NK-92 (cell line): ENCODE measurements around the gene FEV.
A peak's percentile ranks its signal among the peaks of the same experiment; 100 is the strongest.

Source experiments
- DNase-seq: peaks from one replicate; lab custom pipeline; 2025; ENCODE audit not compliant: unreplicated experiment; lab: John Stamatoyannopoulos, UW

Gene FEV

GRCh38 chr2:218979846-218980734 is 4.9 kb downstream of the FEV start:
- peak; percentile 5 for DNase-seq

DNA sequence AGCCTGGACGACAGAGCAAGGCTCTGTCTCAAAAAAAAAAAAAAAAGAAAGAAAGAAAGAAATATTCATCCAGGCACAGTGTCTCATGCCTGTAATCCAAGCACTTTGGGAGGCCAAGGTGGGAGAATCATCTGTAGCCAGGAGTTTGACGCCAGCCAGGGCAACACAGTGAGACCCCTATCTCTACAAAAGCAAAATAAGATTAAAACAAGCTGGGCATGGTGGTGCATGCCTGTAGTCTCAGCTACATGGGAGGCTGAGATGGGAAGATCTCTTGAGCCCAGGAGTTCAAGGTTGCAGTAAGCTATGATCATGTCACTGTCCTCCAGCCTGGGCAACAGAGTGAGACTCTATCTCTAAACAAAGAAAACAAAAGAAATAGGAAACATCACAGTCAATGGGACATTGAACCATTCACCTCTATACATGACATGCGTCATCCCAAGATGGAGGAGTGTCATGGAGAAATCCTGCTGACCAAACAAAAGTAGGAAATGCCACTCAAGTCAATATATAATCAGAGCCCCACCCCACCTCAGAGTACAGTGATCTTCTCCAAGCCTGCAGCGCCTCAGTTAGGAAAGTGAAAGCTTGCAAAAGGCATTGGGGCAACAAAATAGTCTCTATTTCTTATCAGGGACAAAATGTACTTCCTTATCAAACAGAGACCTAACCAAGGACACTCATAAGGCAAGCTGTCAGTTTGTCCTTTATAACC is 9.8 kb downstream of the FEV start:
- no peak for DNase-seq

DNA sequence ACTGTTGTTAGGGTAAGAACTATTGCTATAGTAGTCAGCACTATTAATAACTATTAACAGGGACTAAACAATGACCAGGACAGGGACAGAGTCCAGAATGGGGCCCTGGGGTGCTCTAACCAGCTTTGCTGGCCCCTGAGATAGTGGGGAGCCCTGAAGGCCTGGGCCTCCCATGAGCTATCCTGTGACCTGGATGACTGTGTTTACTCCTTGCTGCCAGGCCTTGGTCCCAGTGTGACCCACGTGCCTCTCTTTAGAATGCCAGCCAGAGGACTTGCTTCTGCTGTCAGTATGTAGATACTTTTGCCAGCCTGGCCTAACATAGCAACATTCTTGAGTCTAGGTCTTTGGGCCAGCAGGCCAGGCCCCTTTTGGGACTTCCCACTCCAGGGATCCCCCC is 14.1 kb downstream of the FEV start:
- no peak for DNase-seq

DNA sequence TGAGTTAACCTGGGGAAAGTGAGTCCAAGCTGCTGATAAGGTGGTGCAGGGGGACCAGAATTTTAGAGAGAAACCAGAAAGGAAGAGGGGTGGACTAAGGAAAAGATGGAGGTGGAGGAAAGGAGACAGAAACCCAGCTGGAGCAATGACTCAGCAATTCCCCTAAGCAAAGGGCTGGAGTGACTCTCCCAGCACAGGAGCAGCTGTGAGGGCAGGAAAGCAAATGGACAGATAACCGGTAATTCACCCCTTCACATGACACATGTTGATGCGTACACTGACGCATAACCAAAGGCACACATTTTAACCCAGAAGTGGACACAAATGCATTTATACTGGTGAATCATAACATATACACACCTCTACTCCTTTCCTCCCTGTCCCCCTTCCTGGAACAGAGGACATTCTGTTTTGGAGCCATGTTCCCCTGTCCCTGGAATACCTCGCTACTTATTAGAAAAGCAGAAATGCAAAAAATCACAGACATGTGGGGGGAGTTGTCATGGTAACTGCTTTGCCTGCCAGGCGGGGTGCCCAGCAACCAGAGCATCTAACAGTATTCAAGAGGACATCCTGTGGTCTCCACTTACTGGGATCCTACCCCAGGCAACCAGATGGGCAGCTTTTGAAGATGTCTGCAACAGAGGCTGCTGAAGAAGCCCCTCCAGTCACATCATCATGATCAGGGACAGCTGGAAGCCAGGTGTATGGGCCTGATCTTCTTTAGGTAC is 20.8 kb downstream of the FEV start:
- no peak for DNase-seq

GRCh38 chr2:218963601-218964000 is 21.4 kb downstream of the FEV start:
- DNase-seq, result no peak

DNA sequence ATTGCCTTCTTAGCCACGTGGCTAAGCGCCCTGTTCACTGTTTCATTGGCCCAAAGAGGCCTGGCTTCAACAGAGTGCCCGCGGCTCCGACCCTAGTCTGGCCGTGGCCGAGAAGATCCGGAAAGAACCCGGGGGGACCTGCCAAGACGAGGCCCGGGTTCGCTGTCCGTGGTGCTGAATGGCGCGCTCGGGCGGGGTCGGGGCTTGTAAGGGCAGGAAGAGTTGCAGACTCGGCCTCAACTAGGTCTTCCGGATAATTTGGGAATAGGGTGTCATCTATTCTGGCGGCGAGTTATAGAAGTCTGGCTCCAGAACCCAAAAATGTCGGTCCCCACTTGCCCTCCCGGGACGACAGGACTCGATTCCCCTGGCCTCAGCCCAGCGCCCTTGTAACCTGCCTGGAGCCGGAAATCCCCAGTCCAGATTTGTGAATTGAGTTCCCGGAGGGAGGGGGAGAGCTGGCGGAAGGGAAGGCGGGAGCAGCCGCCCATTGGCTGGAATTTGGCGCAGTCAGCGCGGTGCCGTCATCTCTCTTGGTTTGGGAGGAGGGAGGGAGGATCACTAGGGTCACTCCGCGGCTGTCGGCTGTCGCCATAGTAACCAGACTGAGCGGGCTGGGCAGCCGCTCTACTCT is 22.0 kb downstream of the FEV start:
- DNase-seq, result no peak

DNA sequence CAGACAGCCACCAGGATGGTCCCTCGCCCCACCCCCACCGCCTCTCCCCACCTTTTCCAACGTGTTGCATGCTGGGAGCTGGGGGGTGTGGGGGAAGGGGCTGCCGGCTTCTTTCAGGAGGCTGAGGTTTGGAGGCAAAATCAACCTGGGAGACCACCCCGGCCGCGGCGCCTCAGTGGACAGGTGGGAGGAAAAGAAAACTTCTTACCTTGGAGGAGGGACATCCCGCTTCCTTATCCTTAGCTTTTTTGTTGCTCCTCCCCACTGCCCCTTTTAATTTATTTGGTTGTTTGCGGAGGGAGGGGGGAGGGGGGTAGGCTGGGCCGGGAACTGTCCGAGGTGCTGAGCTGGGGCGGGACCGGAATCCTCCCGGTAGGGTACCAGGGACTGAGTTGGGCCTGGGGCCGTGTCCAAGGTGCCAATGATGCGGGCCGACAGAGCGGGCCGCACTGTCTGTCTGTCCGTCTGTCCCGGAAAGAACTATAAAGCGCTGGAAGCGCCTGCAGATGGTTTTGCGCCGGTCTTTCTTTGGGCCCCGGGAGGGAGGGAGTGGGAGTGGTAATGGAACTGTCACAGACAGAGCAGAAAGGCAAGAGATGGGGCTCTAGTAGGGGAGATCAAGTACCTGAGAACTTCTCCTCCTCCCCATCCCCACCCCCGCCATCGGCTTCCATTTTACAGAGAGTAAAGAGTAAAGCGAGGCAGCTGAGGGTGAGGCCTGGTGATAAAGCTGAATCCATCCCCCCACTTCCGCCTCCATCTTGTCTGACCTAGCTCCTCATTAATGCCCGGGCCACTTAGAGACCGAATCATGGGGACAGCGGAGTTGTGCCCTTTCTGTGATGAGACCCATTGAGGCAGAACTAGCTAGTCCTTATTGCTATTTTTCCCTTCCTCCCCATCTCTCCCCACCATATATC is 23.1 kb downstream of the FEV start:
- DNase-seq, result no peak

GRCh38 chr2:218961229-218961628 is 23.8 kb downstream of the FEV start:
- DNase-seq, result no peak

DNA sequence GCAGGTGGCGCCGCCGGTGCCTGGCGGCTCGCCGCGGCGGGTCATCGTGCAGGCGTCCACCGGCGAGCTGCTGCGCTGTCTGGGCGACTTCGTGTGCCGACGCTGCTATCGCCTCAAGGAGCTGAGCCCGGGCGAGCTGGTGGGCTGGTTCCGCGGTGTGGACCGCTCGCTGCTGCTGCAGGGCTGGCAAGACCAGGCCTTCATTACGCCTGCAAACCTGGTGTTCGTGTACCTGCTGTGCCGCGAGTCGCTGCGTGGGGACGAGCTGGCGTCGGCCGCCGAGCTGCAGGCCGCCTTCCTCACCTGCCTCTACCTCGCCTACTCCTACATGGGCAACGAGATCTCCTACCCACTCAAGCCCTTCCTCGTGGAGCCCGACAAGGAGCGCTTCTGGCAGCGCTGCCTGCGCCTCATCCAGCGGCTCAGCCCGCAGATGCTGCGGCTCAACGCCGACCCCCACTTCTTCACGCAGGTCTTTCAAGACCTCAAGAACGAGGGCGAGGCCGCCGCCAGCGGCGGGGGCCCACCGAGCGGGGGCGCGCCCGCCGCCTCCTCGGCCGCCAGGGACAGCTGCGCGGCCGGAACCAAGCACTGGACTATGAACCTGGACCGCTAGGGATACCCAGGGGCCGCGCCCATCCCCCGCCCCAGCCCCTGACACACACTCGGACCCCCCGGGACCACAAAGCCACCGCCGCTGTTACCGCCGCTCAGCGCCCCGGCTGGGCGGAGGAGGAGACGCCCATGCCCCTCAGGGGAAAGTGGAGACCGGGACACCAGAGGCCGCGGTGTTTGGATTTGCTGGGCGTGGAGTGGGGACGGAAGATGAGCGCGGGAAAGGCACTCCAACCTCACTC is 24.4 kb downstream of the FEV start:
- DNase-seq, result no peak

DNA sequence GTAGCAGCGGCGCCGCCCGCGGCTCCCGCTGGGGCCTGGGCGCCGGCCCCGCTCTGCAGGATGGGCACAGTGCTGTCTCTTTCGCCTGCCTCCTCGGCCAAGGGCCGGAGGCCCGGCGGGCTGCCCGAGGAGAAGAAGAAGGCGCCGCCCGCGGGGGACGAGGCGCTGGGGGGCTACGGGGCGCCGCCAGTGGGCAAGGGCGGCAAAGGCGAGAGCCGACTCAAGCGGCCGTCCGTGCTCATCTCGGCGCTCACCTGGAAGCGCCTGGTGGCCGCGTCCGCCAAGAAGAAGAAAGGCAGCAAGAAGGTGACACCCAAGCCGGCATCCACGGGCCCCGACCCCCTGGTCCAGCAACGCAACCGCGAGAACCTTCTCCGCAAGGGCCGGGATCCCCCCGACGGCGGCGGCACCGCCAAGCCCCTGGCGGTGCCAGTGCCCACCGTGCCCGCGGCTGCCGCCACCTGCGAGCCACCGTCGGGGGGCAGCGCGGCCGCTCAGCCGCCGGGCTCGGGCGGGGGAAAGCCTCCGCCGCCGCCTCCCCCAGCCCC is 25.1 kb downstream of the FEV start:
- DNase-seq, result no peak

DNA sequence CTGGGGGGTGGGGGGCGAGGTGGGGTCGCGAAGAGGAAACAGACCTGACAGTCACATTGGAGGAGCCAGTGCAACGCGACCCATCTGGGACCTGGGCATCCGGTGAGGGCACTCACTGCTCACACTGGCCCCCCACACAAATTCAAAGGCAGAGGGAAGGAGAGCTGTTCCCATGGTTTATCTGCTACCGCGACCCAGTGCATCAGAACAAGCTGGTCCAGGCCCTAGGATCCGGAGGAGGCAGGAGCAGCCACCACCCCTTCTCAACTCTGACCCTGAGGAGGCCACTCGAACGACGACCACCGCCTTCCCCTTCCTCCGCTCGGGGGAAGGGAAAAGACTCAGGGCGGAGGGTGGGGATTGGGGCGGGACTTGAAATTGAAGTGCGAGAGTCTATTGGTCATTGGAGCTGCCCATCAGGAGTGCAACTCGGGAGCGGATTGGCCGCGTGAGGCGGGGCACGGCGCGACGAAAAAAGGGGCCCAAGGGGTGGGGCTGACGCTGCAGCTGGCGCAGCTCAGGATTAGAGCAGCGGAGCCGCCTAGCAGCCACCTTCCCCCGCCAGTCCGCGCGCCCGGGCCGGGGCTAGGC is 25.7 kb downstream of the FEV start, which contains the start of gene CDK5R2:
Gene CDK5R2, plus strand, starts transcription at position 526 of the 591 bp plus-strand sequence. CDS start 155 bp downstream, outside the sequence.
- no peak for DNase-seq

GRCh38 chr2:218958276-218958675 is 26.7 kb downstream of the FEV start:
- no peak for DNase-seq

- DNase-seq, result no peak
Observed at GRCh38 chr2:218957671-218958070, 27.3 kb downstream of the FEV start.

DNA sequence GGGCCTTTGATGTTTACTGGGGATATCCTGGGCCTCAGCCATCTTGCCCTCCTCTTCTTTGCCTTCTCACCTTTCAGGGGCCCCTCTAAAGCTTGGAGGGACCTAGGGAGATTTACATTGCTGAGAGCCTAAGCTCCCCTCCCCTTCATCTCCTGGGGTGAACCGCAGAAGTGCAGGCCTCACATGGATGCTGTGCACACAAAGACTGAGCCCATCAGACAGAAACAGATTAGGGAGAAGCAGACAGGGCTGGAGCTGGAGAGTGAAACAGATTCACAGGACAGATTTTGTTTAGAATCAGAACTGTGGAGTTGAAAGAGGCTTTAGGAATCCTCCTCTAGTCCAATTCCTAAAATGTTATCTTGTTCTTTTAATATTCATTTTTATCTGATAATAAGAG is 28.9 kb downstream of the FEV start:
- no peak for DNase-seq

GRCh38 chr2:218954541-218955300 is 30.3 kb downstream of the FEV start:
- DNase-seq, result no peak

- DNase-seq, result no peak
Observed at GRCh38 chr2:218953366-218953954, 31.5 kb downstream of the FEV start.

- DNase-seq, result no peak
Observed at GRCh38 chr2:218952160-218952559, 32.8 kb downstream of the FEV start.
